Testis (tissue), 2 donors: ENCODE measurements around the gene CLEC4D.
"Not testable (repeated sequence)": the region's sequence is repeated elsewhere in the genome, so short reads cannot be mapped to it uniquely, and the experiment has no call there.

Source experiments
- POLR2A ChIP-seq: fragments of 450-650 bp; IDR thresholded peaks from one replicate; pipeline ENCODE4 v1.6.1; 2017; ENCODE audit warnings: antibody characterized with exemption, mild to moderate bottlenecking, moderate library complexity
- TF ChIP-seq, protein P1 (sequence below), 3 experiments: fragments of 450-650 bp in 2 of 3; fragments of 200-600 bp in 1 of 3; sonication (generic) in 1 of 3; IDR thresholded peaks; one replicate each; pipeline ENCODE4 v1.5.1; 2016 to 2019; ENCODE audit warnings: antibody characterized with exemption in 3 of 3, mild to moderate bottlenecking in 2 of 3, moderate library complexity in 1 of 3

DNA sequence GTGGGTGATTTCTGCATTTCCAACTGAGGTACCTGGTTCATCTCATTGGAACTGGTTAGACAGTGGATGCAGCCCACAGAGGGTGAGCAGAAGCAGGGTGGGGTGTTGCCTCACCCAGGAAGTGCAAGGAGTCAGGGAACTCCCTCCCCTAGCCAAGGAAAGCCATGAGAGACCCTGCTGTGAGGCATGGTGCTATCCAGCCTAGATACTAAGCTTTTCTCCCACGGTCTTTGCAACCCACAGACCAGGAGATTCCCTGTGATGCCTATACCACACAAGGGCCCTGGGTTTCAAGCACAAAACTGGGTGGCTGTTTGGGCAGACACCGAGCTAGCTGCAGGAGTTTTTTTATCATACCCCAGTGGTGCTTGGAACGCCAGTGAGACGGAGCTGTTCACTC, 17.6 kb upstream of the CLEC4D start:
- not testable (repeated sequence) for TF ChIP-seq POLR2A
- TF ChIP-seq, protein P1, sequence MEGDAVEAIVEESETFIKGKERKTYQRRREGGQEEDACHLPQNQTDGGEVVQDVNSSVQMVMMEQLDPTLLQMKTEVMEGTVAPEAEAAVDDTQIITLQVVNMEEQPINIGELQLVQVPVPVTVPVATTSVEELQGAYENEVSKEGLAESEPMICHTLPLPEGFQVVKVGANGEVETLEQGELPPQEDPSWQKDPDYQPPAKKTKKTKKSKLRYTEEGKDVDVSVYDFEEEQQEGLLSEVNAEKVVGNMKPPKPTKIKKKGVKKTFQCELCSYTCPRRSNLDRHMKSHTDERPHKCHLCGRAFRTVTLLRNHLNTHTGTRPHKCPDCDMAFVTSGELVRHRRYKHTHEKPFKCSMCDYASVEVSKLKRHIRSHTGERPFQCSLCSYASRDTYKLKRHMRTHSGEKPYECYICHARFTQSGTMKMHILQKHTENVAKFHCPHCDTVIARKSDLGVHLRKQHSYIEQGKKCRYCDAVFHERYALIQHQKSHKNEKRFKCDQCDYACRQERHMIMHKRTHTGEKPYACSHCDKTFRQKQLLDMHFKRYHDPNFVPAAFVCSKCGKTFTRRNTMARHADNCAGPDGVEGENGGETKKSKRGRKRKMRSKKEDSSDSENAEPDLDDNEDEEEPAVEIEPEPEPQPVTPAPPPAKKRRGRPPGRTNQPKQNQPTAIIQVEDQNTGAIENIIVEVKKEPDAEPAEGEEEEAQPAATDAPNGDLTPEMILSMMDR (IDR thresholded peaks at IDR 0.05) = not testable (repeated sequence)
